Measurements from ENCODE around the gene LSM12.
A peak's percentile ranks its signal among the peaks of the same experiment; 100 is the strongest.
"Not testable (repeated sequence)": the region's sequence is repeated elsewhere in the genome, so short reads cannot be mapped to it uniquely, and the experiment has no call there.

The LSM12 gene

DNA sequence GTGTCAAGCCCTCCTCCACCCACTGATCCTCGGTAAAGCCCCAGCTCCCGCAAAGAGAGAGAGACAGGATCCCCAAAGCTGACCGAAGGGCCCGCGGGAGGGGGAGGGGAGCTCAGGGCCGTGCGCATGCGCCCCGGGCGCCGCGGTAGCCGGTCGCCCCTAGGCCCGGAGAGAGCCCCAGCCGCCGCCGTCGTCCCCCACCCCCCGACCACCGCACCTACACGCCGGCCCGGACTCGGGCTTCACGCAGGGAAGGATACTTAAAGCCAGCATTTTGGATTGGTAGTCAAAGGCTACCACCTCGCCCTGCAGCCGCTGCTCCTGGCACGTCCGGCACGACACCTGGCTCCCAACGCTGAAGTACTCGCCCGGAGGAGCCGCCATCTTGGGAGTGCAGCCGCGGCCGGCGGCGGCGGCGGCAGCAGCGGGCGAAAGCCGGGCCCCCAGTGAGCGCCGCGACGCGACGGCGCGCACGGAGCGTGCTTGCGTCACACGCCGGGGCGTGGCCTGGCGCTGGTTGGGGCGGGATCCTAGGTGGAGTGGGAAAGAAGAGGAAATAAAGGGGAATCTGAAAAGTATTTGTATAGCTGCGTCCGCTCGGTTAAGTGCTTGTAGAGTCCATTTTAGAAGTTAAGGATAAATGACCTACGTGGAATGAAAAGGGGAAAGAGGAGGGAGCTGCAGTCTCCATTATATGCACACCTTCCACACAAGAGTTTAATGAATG, at the start of gene LSM12:
Gene LSM12 (minus strand): TSS at position 468 of the 727 bp plus-strand sequence. CDS start 84 bp downstream, at position 384.
- DNase-seq (ENCODE audit: low read depth) = peak; percentile 96

DNA sequence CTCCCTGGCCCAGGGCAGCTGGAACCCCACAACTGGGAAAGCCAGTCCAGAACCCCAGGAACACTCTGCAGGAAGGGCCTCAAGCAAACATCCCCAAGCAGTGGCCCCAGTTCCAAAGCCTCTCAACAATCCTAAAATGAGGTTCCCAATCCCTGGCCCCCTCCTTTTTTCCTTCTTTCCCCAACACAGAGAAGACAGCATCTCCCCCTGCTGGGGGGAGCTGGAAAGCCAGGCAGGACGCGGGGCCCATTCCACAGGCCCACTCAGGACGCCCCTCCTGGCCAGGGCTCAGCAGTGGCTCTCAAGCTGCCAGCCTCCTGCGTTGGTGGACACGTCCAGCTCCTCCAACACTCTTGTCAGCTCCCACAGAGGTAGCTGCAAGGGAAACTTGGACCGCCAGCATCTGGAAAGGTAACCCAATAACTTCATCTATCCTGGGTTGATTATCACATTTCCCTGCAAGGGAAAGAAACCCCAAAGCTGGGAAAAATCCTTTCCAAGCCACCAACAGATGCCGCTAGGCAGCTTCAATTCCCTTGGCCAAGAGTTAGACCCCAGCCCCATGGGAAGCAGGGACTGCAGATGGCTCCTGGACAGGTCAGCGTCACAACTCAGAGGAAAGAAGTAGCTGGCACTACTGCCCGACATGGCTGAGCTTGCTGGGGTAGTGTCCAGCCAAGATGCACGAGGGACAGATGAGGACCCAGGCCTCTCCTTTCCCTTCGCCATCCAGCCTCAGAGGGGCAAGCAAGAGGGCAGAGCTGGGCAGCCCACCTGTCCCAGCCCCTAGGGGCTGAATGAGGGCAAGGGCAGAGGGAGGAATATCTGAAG, 49.3 kb upstream of the LSM12 start:
- peak; percentile 75 for DNase-seq (ENCODE audit: low read depth)

DNA sequence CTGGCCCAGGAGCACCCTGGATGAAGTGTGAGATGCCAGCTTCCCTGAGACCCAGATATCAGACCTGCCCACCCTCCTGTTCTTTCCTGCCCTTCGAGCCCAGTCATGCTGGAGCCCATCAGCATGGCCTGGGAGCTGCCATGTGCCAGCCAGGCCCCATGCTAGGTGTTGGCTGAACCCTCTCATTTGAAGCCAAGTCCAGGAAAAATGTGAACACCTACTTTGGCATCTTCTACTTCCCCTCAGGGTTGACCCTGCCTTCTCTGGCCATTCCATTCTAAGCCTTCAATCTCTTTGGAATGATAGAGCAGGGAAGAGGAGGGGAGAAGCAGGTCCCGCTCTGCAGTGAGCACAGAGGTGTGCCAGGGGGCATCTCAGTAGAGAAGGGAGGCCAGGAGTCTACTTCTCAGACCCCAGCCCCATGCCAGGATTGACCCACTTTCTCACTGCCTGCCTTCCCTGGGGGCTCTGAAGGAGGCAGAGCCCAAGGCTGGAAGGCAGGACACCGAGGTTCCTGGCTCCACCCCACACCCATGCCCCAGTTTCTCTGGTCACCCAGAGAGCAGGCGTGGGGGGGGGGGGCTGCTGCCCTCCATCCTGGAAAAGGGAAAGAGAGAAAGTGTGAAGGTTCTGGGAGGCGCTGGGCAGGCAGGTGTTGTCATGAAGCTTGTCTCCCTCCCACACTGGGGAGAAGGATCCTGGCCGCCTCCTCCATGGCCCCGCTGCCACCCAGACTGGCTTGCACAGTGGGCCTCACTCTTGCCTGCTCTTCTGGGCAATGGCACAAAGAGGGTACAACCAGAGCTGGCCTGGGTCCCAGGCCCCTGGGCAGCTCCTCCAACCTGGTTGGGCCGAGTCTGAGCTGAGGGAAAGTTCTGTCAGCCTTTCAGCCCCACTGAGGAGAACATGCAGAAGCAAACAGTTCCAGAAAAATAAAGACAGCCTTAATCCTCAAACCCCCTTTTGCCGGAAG, 47.7 kb upstream of the LSM12 start:
- no peak for DNase-seq (ENCODE audit: low read depth)

- DNase-seq (ENCODE audit: low read depth) = no peak
These were observed 46.9 kb upstream of the LSM12 start for GRCh38 chr17:44113382-44113781.

- no peak for DNase-seq (ENCODE audit: low read depth)
These were observed 46.1 kb upstream of the LSM12 start for GRCh38 chr17:44112284-44113280.

- no peak for DNase-seq (ENCODE audit: low read depth)
These were observed 45.3 kb upstream of the LSM12 start for GRCh38 chr17:44111777-44112176.

DNA sequence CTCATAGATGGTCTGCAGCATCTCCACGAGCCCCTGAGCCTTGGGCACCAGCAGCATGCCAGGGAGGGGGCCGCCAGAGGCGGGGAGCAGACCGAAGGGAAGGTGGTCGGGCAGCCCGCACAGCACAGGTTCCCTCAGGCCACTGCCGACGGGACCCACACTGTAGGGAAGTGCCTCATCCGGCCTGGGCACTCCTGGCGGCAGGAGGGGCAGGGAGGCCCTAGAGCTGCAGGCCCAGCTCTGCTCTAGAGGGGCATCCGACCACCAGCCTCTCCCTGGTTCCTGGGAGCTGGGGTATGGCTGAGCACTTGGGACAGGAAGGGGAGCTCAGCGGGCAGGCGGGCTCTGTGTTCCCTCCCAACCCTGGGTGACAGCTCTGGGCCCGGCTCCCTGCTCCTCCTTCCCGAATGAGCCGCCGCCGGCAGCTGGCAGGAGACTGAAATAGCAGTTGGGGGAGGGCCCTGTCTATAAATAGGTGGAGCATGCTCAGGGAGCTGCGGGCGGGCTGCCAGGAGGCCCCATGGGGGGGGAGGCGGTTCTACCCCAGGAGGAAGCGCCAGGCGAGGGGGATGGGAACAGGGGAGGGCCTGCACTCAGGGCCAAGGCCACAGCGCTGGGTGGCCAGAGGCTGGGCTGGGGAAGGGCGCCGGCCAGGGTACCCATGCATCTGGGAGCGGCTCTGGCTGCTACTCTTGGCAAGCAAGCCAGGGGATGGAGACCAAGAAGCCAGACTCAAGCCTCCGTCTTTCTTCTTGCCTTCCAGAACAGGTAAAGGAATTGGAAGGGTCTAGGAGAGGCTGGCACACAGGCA, 44.6 kb upstream of the LSM12 start:
- peak; percentile 85 for DNase-seq (ENCODE audit: low read depth)

- DNase-seq (ENCODE audit: low read depth) = no peak
These were observed 43.7 kb upstream of the LSM12 start for GRCh38 chr17:44110011-44110686.

DNA sequence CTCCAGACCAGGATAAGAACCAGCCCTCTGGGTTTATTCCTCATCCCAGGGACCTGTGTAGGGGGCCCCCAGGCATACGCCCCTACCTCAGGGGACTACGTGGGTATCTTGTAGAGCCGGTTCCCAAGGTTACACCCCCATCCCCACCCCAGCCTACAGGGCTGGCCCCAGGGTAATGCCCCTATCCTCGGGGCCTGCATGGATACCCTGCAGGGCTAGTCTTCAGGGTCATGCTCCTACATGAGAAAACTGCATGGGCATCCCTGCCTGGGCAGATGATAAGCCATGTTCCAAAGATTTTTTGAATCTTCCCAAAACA, 42.8 kb upstream of the LSM12 start:
- no peak for DNase-seq (ENCODE audit: low read depth)

DNA sequence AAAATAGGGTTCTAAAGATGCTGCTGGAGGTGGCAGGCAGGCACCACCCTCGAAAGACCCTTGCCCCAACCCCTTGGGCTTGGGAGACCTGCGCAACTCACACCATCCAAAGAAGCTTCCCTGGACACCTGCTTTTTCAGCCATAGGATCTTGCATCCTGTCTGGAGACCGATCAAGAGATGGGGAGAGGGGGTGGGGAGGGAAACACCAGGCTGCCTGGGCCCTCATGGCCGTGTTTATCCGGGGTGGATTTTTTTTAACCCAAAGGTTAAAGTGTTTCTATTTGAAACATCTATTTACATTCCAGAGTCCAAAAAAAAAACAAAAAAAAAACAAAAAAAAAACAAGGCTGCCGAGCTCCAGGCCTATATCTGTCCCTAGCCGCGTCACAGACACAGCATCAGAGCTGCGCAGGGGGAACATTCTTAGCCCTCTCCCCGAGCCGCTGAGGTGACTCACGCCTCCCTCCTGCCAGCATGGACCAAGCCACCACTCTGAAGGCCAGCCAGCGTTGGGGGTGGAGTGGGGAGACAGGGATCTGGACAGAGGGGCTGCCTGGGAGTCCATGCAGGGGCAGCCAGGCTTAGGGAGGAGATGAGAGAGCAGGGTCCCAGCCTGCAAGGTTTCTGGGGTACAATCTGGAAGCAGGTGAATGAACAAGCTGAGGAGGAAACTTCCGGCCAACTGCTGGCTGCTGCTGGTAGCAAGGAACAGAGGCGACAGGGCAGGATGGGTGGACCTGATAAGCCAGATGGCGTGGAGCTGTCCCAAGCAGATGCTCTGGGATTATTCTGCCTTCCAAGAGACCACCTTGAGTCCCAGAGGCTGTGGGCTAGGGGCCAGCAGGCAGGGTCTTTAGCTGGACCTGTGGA, 42.2 kb upstream of the LSM12 start:
- DNase-seq (ENCODE audit: low read depth) = peak; percentile 96

DNA sequence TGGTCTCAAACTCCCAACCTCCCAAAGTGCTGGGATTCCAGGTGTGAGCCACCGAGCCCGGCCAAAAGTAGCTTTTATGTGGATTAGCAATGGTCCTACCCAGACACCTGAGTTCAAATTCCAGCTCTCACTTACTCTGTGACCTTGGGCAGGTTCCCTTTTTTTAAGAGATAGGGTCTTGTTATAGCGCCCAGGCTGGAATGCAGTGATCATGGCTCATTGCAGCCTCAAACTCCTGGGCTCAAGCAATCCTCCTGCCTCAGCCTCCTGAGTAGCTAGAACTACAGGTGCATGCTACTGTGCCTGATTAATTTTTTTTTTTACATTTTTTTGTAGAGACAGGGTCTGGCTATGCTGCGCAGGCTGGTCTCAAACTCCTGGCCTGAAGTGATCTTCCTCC, 40.3 kb upstream of the LSM12 start:
- no peak for DNase-seq (ENCODE audit: low read depth)

DNA sequence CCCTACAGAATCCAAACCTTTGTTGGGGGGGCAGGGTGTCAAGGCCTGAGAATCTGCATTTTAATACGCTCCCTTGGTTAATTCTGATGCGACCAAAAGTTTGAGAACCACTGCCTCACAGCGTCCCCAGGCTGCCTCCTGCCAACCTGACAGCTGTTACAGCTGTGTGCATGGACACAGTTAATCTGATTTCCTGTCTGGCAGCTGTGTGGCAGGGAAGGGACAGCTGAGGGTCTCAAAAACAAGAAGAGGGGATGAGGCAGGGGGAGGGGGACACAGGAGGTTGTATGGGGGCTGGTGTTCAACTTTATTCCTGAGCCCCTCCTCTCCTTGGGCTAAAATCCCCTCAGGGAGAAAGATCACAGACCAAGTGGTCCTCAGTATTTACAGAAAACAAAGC, 39.5 kb upstream of the LSM12 start:
- DNase-seq (ENCODE audit: low read depth) = no peak

DNA sequence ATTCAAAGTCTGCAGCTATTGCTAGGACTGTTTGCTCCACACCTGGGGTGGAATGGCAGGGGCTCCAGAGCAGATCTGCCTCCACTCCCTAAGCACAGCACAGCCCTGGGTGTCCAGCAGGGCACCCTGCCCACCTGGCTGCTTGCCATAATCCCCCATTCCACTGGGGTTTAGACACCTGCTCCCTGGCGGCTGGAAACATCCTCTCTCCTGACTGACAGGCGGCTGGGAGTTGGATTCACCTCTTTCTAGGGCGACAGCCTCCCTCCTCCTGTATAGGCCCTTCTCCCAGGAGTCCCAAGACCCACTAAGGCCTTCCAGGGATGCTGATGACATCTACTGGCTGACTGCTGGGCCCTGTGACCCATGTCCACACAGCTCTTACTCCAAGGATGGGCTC, 39.0 kb upstream of the LSM12 start:
- DNase-seq (ENCODE audit: low read depth) = no peak

GRCh38 chr17:44102849-44103622, 36.6 kb upstream of the LSM12 start:
- no peak for DNase-seq (ENCODE audit: low read depth)

DNA sequence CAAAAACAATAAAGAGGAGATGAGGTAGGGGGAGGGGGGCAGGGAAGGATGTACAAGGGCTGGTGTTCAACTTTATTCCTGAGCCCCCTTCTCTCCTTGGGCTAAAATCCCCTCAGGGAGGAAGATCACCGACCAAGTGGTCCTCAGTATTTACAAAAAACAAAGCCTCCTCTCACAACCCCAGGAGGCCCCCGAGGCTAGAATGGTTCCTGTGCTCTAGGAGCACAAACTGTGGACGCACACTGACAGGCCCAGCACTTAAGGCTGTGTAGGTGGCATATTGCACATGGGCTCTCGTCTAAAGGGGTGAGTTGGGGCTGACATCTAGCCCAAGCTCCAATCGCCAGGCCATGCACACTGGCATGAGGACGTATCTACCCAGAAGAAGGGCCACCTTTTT, 35.4 kb upstream of the LSM12 start:
- not testable (repeated sequence) for DNase-seq (ENCODE audit: low read depth)

GRCh38 chr17:44097110-44097958, 30.9 kb upstream of the LSM12 start:
- DNase-seq (ENCODE audit: low read depth) = peak; percentile 82

All from ELR (cell line).